Spleen (tissue), 11 donors: ENCODE data around the gene NOS1AP. TPM values are rescaled to one million over a fixed set of nuclear protein-coding genes. Genes with fewer than 3 reads are reported as not detected.

Source experiments
- DNase-seq: peaks from one replicate; pipeline ENCODE4 v3.0.0-alpha.2; 2020
- H3K27ac ChIP-seq, 8 donors: fragments of 200-600 bp; sonication (generic) in 7 of 8; 1 replicate in 4 of 8; 2 replicates in 4 of 8; pipeline versions ENCODE4 v1.5.0 to v1.8.0; 2016 to 2021; ENCODE audit warnings: inconsistent platforms in 4 of 8, mild to moderate bottlenecking in 4 of 8, moderate library complexity in 1 of 8
- H3K27me3 ChIP-seq, 7 donors: fragments of 200-600 bp; sonication (generic) in 6 of 7; replicated peaks in 1 of 7; 1 replicate in 4 of 7; 2 replicates in 3 of 7; pipeline versions ENCODE4 v1.5.0 to v1.8.0; 2016 to 2021; ENCODE audit warnings: inconsistent platforms in 3 of 7, mild to moderate bottlenecking in 1 of 7
- H3K36me3 ChIP-seq, 6 donors: fragments of 200-600 bp; sonication (generic) in 5 of 6; 1 replicate in 4 of 6; 2 replicates in 2 of 6; pipeline versions ENCODE4 v1.5.0 to v1.8.0; 2016 to 2021; ENCODE audit warnings: inconsistent platforms in 2 of 6
- H3K4me1 ChIP-seq, 6 donors: fragments of 200-600 bp; sonication (generic) in 5 of 6; 1 replicate in 3 of 6; 2 replicates in 3 of 6; pipeline versions ENCODE4 v1.5.0 to v1.8.0; 2016 to 2021; ENCODE audit warnings: inconsistent platforms in 3 of 6
- H3K4me3 ChIP-seq, 8 donors: fragments of 200-600 bp; sonication (generic) in 7 of 8; 1 replicate in 4 of 8; 2 replicates in 4 of 8; pipeline versions ENCODE4 v1.5.0 to v1.8.0; 2016 to 2021; ENCODE audit warnings: inconsistent platforms in 4 of 8, mild to moderate bottlenecking in 4 of 8, moderate library complexity in 2 of 8
- H3K9me3 ChIP-seq, 8 donors: fragments of 200-600 bp; sonication (generic) in 7 of 8; 1 replicate in 4 of 8; 2 replicates in 4 of 8; pipeline versions ENCODE4 v1.5.0 to v1.8.0; 2016 to 2021; ENCODE audit warnings: inconsistent platforms in 4 of 8
- POLR2A ChIP-seq, 3 donors: fragments of 450-650 bp; IDR thresholded peaks; one replicate each; pipeline ENCODE4 v1.5.1; 2017; ENCODE audit warnings: antibody characterized with exemption in 3 of 3, mild to moderate bottlenecking in 1 of 3
- POLR2AphosphoS5 ChIP-seq, 3 donors: sonication (generic); formaldehyde crosslinking; IDR thresholded peaks; one replicate each; pipeline ENCODE4 v1.5.1; 2017; ENCODE audit warnings: antibody characterized with exemption in 3 of 3
- WGBS, 5 donors: extraction: QIAGEN DNeasy Blood & Tissue Kit in 3 of 5; methylation state at CpG; one replicate each; pipeline versions ENCODE4 v1.1.5 to v1.1.7; 2013 to 2018; 5-methylcytosine and 5-hydroxymethylcytosine counted together
- intact Hi-C: fragments of 100-400 bp; cut with DNase I; formaldehyde crosslinking; loops from one replicate; pipeline ENCODE4 v1.15.0; 2023; ENCODE audit warnings: low total_unique reads
- polyA plus RNA-seq, 3 donors: library from polyadenylated mRNA; stranded (reverse); fragments of 200-250 nt; gene quantifications; one replicate each; pipeline ENCODE4 v1.2.1, GENCODE V29; 2013
- total RNA-seq, 7 donors: library from RNA; depleted of rRNA in 3 of 7; stranded (reverse); fragments of >200 nt in 3 of 7; fragmentation: NEBNext Ultra II Directional in 4 of 7; extraction: Animal tissue kit (Norgen Biotek cat#: 25700) in 4 of 7; gene quantifications; one replicate each; pipeline versions ENCODE4 v1.1.0 to v1.2.1, GENCODE V29; 2016 to 2021
- TF ChIP-seq, protein P1 (sequence below), 11 experiments: fragments of 200-600 bp in 7 of 11; fragments of 450-650 bp in 4 of 11; sonication (generic) in 4 of 11; IDR thresholded peaks in 8 of 11; conservative IDR thresholded peaks in 3 of 11; 1 replicate in 7 of 11; 2 replicates in 4 of 11; pipeline versions ENCODE4 v1.4.0 to v1.8.0; 2016 to 2021; ENCODE audit warnings: antibody characterized with exemption in 11 of 11, inconsistent platforms in 4 of 11, mild to moderate bottlenecking in 1 of 11
- donor health status: healthy with polysubstance abuse.
- donor health status: DM: no; HTN: no; CAD: no; lungs with moderate emphysema.
- donor health status: DM: no; HTN: no; CAD: no.
- donor health status: Bipolar disorder and iron deficiency.
- donor health status: healthy.
- donor health status: DM: no; HTN: no; CAD: no.
- donor health status: DM: yes; HTN: yes; CAD: no.

NOS1AP gene
- total and polyA plus RNA-seq, 10 donors = 0.16 to 1.7 (median 0.60) TPM; not detected in 2

- Histone ChIP-seq H3K27ac (no peak overlapping the region), H3K36me3 (no peaks in the 10 kb centered on the region), H3K4me1 (peaks cover 0 to 9% (median 0%) of the 10 kb centered on the region in 6 donors), H3K9me3 (no peaks in the 10 kb centered on the region), H3K4me3 (no peak overlapping the region), H3K27me3 (no peaks in the 10 kb centered on the region)
- intact Hi-C loops = no loop called here
- no peak for DNase-seq
- TF ChIP-seq POLR2AphosphoS5 (IDR thresholded peaks at IDR 0.05) (no peak), POLR2A (IDR thresholded peaks at IDR 0.05) (no peak)
- TF ChIP-seq, protein P1, sequence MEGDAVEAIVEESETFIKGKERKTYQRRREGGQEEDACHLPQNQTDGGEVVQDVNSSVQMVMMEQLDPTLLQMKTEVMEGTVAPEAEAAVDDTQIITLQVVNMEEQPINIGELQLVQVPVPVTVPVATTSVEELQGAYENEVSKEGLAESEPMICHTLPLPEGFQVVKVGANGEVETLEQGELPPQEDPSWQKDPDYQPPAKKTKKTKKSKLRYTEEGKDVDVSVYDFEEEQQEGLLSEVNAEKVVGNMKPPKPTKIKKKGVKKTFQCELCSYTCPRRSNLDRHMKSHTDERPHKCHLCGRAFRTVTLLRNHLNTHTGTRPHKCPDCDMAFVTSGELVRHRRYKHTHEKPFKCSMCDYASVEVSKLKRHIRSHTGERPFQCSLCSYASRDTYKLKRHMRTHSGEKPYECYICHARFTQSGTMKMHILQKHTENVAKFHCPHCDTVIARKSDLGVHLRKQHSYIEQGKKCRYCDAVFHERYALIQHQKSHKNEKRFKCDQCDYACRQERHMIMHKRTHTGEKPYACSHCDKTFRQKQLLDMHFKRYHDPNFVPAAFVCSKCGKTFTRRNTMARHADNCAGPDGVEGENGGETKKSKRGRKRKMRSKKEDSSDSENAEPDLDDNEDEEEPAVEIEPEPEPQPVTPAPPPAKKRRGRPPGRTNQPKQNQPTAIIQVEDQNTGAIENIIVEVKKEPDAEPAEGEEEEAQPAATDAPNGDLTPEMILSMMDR (IDR thresholded peaks at IDR 0.05 in 8 of 11, conservative IDR thresholded peaks at IDR 0.05 in 3 of 11) = no peak
- WGBS, 5 donors = 58 to 88% (median 73%) methylated on average over 3 of the region's 3 CpGs
Measured at GRCh38 chr1:162329826-162330225, 260.3 kb downstream of the NOS1AP start.

DNA sequence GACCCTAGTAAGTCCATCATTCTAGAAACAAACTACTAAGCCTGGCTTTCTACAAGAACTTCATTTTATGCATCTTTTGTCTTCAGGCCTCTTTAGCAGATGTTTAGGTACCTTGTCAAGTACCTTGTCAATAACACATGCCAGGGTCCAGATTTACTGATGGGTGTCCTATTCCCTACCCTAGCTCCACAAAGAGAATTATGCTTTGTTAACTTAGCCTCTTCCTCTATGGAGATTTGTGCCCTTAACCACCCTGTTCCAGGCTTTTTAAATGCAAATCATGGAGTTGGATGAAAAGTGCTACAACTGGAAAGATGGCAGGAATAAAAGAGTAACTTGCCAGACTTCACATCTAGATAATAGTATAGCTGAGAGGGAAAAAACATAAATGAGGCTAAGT lies 264.5 kb downstream of the NOS1AP start:
- intact Hi-C loops = no loop called here
- peaks cover 0 to 4% (median 0%) of the 10 kb centered on the region in 7 donors for H3K27me3 ChIP-seq
- H3K4me3 ChIP-seq = no peak overlapping the region
- DNase-seq = no peak
- no peaks in the 10 kb centered on the region for H3K36me3 ChIP-seq
- no peaks in the 10 kb centered on the region for H3K9me3 ChIP-seq
- TF ChIP-seq POLR2AphosphoS5 (IDR thresholded peaks at IDR 0.05) (no peak), POLR2A (IDR thresholded peaks at IDR 0.05) (no peak)
- TF ChIP-seq, protein P1 (IDR thresholded peaks at IDR 0.05 in 8 of 11, conservative IDR thresholded peaks at IDR 0.05 in 3 of 11) = no peak
- no peak overlapping the region for H3K27ac ChIP-seq
- no peaks in the 10 kb centered on the region for H3K4me1 ChIP-seq

DNA sequence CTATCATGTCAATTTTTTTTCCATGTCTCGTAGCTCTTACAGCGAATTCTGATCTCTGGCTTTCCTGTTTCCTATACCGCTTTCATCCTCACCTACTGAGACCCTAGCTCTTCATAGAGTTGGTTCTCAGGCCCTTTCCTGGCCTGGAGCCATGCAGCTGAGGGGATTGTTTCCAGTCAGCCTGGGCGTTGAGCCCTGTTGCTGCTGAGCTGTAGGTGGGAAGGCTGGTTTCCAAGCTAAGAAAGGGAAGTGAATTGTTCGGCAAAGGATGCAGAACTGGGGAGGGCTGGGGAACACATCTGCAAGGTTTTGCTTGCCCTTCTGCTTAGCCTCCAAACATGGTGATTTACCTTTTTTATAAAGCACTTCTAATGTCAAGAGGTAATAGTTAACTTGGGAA lies 265.6 kb downstream of the NOS1AP start:
- DNase-seq = no peak
- TF ChIP-seq POLR2A (IDR thresholded peaks at IDR 0.05) (no peak), POLR2AphosphoS5 (IDR thresholded peaks at IDR 0.05) (no peak)
- TF ChIP-seq, protein P1 (IDR thresholded peaks at IDR 0.05 in 8 of 11, conservative IDR thresholded peaks at IDR 0.05 in 3 of 11) = no peak
- peaks cover 0 to 4% (median 0%) of the 10 kb centered on the region in 7 donors for H3K27me3 ChIP-seq
- H3K9me3 ChIP-seq = no peaks in the 10 kb centered on the region
- intact Hi-C loops = no loop called here
- H3K36me3 ChIP-seq = no peaks in the 10 kb centered on the region
- H3K4me1 ChIP-seq = no peaks in the 10 kb centered on the region
- H3K4me3 ChIP-seq = no peak overlapping the region
- H3K27ac ChIP-seq = no peak overlapping the region
- WGBS, 5 donors = 63 to 82% (median 66%) methylated on average over 5 of the region's 5 CpGs

- Histone ChIP-seq H3K27me3 (peaks cover 0 to 9% (median 0%) of the 10 kb centered on the region in 7 donors), H3K27ac (no peak overlapping the region), H3K4me1 (no peaks in the 10 kb centered on the region), H3K9me3 (no peaks in the 10 kb centered on the region), H3K36me3 (no peaks in the 10 kb centered on the region), H3K4me3 (no peak overlapping the region)
- intact Hi-C loops = no loop called here
- 69 to 88% (median 71%) methylated on average over 7 of the region's 7 CpGs for WGBS, 5 donors
- no peak for DNase-seq
- no peak for TF ChIP-seq POLR2AphosphoS5 (IDR thresholded peaks at IDR 0.05)
- TF ChIP-seq POLR2A (IDR thresholded peaks at IDR 0.05) = no peak
- TF ChIP-seq, protein P1 (IDR thresholded peaks at IDR 0.05 in 8 of 11, conservative IDR thresholded peaks at IDR 0.05 in 3 of 11) = no peak
Measured at GRCh38 chr1:162336621-162337285, 267.3 kb downstream of the NOS1AP start.
